GM12878 (cell line): ENCODE data around the gene FOXL1. TPM values are rescaled to one million over a fixed set of nuclear protein-coding genes. Genes with fewer than 3 reads are reported as not detected.

Source experiments
- ATAC-seq: fragments of 200-7000 bp; cut with Tn5 transposase; 3 replicates; pipeline ENCODE4 v1.9.1; 2020; ENCODE audit warnings: mild to moderate bottlenecking, moderate library complexity
- BruUV-seq: library from RNA; stranded (reverse); fragments of 400-500 nt; replicated peaks from 2 replicates; lab custom pipeline; 2021; lab: Mats Ljungman, UMichigan
- CTCF ChIA-PET: fragments of 300-600 bp; sonication (Branson Sonifier 250); formaldehyde crosslinking; extraction: SDS; loops from one replicate; lab custom pipeline; 2021; ENCODE audit warnings: inconsistent platforms; lab: Yijun Ruan, JAX
- POLR2A ChIA-PET: fragments of 350-600 bp; formaldehyde crosslinking; extraction: SDS; loops from one replicate; lab custom pipeline; 2021; ENCODE audit warnings: inconsistent platforms; lab: Charles Lee
- RAD21 ChIA-PET: fragments of 300-600 bp; sonication (Branson Sonifier 250); formaldehyde crosslinking; loops from one replicate; lab custom pipeline; 2023; ENCODE audit warnings: antibody characterized with exemption; ENCODE audit not compliant: unreplicated experiment; lab: Charles Lee
- SMC1A ChIA-PET: fragments of 300-600 bp; sonication (Branson Sonifier 250); formaldehyde crosslinking; loops from one replicate; lab custom pipeline; 2023; ENCODE audit not compliant: unreplicated experiment, uncharacterized antibody; lab: Charles Lee
- DNase-seq: peaks from one replicate; pipeline ENCODE4 v3.0.0-alpha.2; 2011; ENCODE audit warnings: low read depth, low spot score
- FAIRE-seq: peaks from 3 replicates; lab custom pipeline; 2011; peaks lifted over from hg19 to GRCh38; lab: Jason Lieb, UNC
- H2AFZ ChIP-seq: 2 replicates; pipeline ENCODE4 v1.6.0; 2011; ENCODE audit warnings: low read depth, low read length, control low read depth; ENCODE audit not compliant: control insufficient read depth
- H3K27ac ChIP-seq: 2 replicates; pipeline ENCODE4 v1.5.1; 2011; ENCODE audit warnings: control low read depth; ENCODE audit not compliant: control insufficient read depth, insufficient read depth
- H3K27me3 ChIP-seq, 2 experiments: replicated peaks in 1 of 2; 2 replicates each; pipeline versions ENCODE4 v1.6.0 to v1.6.1; 2011; ENCODE audit warnings: low read length in 1 of 2; ENCODE audit not compliant: control insufficient read depth in 2 of 2, insufficient read depth in 2 of 2
- H3K36me3 ChIP-seq, 2 experiments: 2 replicates each; pipeline ENCODE4 v1.5.1; 2011; ENCODE audit warnings: low read length in 1 of 2; ENCODE audit not compliant: control insufficient read depth in 2 of 2, insufficient read depth in 2 of 2
- H3K4me1 ChIP-seq: 2 replicates; pipeline ENCODE4 v1.6.1; 2011; ENCODE audit warnings: mild to moderate bottlenecking, low read length, moderate library complexity, mixed read lengths; ENCODE audit not compliant: control insufficient read depth, insufficient read depth
- H3K4me2 ChIP-seq: 2 replicates; pipeline ENCODE4 v1.6.0; 2011; ENCODE audit warnings: control low read depth; ENCODE audit not compliant: control insufficient read depth, insufficient read depth
- H3K4me3 ChIP-seq: fragments of 200-600 bp; sonication (generic); 2 replicates; pipeline ENCODE4 v1.5.1; 2016
- H3K79me2 ChIP-seq: 2 replicates; pipeline ENCODE4 v1.6.0; 2011; ENCODE audit warnings: low read length; ENCODE audit not compliant: control insufficient read depth, insufficient read depth
- H3K9ac ChIP-seq: 2 replicates; pipeline ENCODE4 v1.8.0; 2011; ENCODE audit warnings: low read length, control low read depth, mixed read lengths; ENCODE audit not compliant: control insufficient read depth, insufficient read depth
- H3K9me3 ChIP-seq: replicated peaks from 3 replicates; pipeline ENCODE4 v1.5.1; 2011; ENCODE audit warnings: mild to moderate bottlenecking, low read length; ENCODE audit not compliant: control insufficient read depth, insufficient read depth
- H4K20me1 ChIP-seq: 2 replicates; pipeline ENCODE4 v1.6.0; 2011; ENCODE audit not compliant: control insufficient read depth, insufficient read depth
- BHLHE40 ChIP-seq, 2 experiments: fragments of 450-650 bp in 1 of 2; IDR thresholded peaks; 2 replicates each; pipeline ENCODE4 v1.6.1; 2011 to 2017; ENCODE audit warnings: low read depth in 2 of 2, borderline replicate concordance in 1 of 2, improper control_type of control experiment in 1 of 2, low read length in 1 of 2, mild to moderate bottlenecking in 1 of 2
- CBX3 ChIP-seq: fragments of 200-600 bp; sonication (generic); IDR thresholded peaks from 2 replicates; pipeline ENCODE4 v1.6.1; 2016; ENCODE audit warnings: low read depth, borderline replicate concordance
- HDAC6 ChIP-seq: fragments of 200-600 bp; sonication (generic); IDR thresholded peaks from one replicate; pipeline ENCODE4 v1.8.0; 2017; ENCODE audit warnings: antibody characterized with exemption; ENCODE audit not compliant: unreplicated experiment
- HSF1 ChIP-seq: fragments of 150-350 bp; IDR thresholded peaks from 2 replicates; pipeline ENCODE4 v1.6.1; 2014; ENCODE audit warnings: mild to moderate bottlenecking, low read depth, low read length
- IKZF1 ChIP-seq: fragments of 450-650 bp; conservative IDR thresholded peaks from 2 replicates; pipeline ENCODE4 v1.6.1; 2017; ENCODE audit warnings: antibody characterized with exemption, mild to moderate bottlenecking
- NR2C1 ChIP-seq: fragments of 450-650 bp; IDR thresholded peaks from 2 replicates; pipeline ENCODE4 v1.6.1; 2017; ENCODE audit warnings: antibody characterized with exemption, mild to moderate bottlenecking, moderate library complexity
- NR2F1 ChIP-seq: fragments of 450-650 bp; conservative IDR thresholded peaks from 2 replicates; pipeline ENCODE4 v1.6.1; 2017; ENCODE audit warnings: mild to moderate bottlenecking
- PAX8 ChIP-seq: fragments of 450-650 bp; IDR thresholded peaks from 2 replicates; pipeline ENCODE4 v1.6.1; 2017; ENCODE audit warnings: mild to moderate bottlenecking, moderate library complexity
- SKIL ChIP-seq: fragments of 450-650 bp; IDR thresholded peaks from 2 replicates; pipeline ENCODE4 v1.6.1; 2017; ENCODE audit warnings: mild to moderate bottlenecking, low read depth, inconsistent platforms; ENCODE audit not compliant: poor library complexity, severe bottlenecking
- SREBF1 ChIP-seq: IDR thresholded peaks from 2 replicates; pipeline ENCODE4 v1.6.1; 2012; ENCODE audit warnings: mild to moderate bottlenecking, low read length
- SUZ12 ChIP-seq: fragments of 200-600 bp; sonication (generic); IDR thresholded peaks from one replicate; pipeline ENCODE4 v1.6.1; 2018; ENCODE audit warnings: antibody characterized with exemption, mild to moderate bottlenecking; ENCODE audit not compliant: unreplicated experiment
- ZNF384 ChIP-seq: IDR thresholded peaks from 2 replicates; pipeline ENCODE4 v1.6.1; 2012; ENCODE audit warnings: low read depth, mild to moderate bottlenecking, low read length, improper control_type of control experiment, borderline replicate concordance
- WGBS: methylation state at CpG from one replicate; pipeline ENCODE4 v1.1.6; 2016; ENCODE audit warnings: low lambda C conversion rate; ENCODE audit not compliant: insufficient replicate concordance, insufficient coverage; ENCODE audit errors: missing lambda C conversion rate; 5-methylcytosine and 5-hydroxymethylcytosine counted together
- in situ Hi-C: fragments of 300-500 bp; cut with MboI; formaldehyde crosslinking; loops from 9 replicates; pipeline ENCODE4 v1.14.3; 2018; ENCODE audit warnings: mixed read lengths
- intact Hi-C: fragments of 100-400 bp; cut with micrococcal nuclease; formaldehyde crosslinking; loops from one replicate; pipeline ENCODE4 v1.14.2; 2022; ENCODE audit not compliant: unreplicated experiment
- polyA plus RNA-seq, 11 experiments: library from polyadenylated mRNA; depleted of rRNA in 4 of 11; unstranded in 6 of 11; stranded (reverse) in 5 of 11; fragments of >200 nt; fragmentation: Nextera tagmentation in 4 of 11; fragmentation: Illumina TruSeq in 1 of 11; extraction: Ambion mirVana in 4 of 11; extraction: Trizol in 1 of 11; gene quantifications; 1 replicate in 1 of 11; 2 replicates in 10 of 11; pipeline versions ENCODE4 v1.2.1 to v1.2.3, GENCODE V29; 2011 to 2016; ENCODE audit warnings: inconsistent platforms in 2 of 11, missing spikeins in 2 of 11, low read depth in 1 of 11
- total RNA-seq, 4 experiments: library from RNA; depleted of rRNA in 3 of 4; stranded (reverse); fragments of >200 nt in 3 of 4; fragmentation: Illumina TruSeq in 1 of 4; extraction: Trizol in 1 of 4; gene quantifications; 2 replicates each; pipeline versions ENCODE4 v1.2.1 to v1.2.3, GENCODE V29; 2013 to 2021

FOXL1 gene
- total and polyA plus RNA-seq, 10 of the 15 experiments (the other 5 are each of a cell fraction or from before 2014, with no cell fraction given) = 0.05 TPM; not detected in 9

GRCh38 chr16:86609661-86610060 lies 31.3 kb downstream of the FOXL1 start:
- no peaks in the 10 kb centered on the region for H3K79me2 ChIP-seq
- H3K4me1 ChIP-seq = no peaks in the 10 kb centered on the region
- no peak overlapping the region for H3K27ac ChIP-seq
- H3K9me3 ChIP-seq = no peaks in the 10 kb centered on the region
- no peak for TF ChIP-seq SKIL
- no peak for TF ChIP-seq PAX8
- TF ChIP-seq IKZF1 = no peak
- intact Hi-C loops (no loop called here), in situ Hi-C loops (no loop called here)
- ChIA-PET POLR2A (no interaction called here), RAD21 (no interaction called here), CTCF (no interaction called here), SMC1A (no interaction called here)
- H2AFZ ChIP-seq = no peak overlapping the region
- FAIRE-seq (no peak), ATAC-seq (no peak), DNase-seq (no peak)
- H3K36me3 ChIP-seq = no peaks in the 10 kb centered on the region
- BruUV-seq = no TSS peak
- H3K4me3 ChIP-seq = no peak overlapping the region
- H3K27me3 ChIP-seq = peaks cover 0 to 1% of the 10 kb centered on the region in 2 experiments; a peak in 2 of 4 replicates
- 31% methylated on average over 9 of the region's 10 CpGs for WGBS
- H3K4me2 ChIP-seq = no peak overlapping the region
- no peak overlapping the region for H3K9ac ChIP-seq
- no peaks in the 10 kb centered on the region for H4K20me1 ChIP-seq

DNA sequence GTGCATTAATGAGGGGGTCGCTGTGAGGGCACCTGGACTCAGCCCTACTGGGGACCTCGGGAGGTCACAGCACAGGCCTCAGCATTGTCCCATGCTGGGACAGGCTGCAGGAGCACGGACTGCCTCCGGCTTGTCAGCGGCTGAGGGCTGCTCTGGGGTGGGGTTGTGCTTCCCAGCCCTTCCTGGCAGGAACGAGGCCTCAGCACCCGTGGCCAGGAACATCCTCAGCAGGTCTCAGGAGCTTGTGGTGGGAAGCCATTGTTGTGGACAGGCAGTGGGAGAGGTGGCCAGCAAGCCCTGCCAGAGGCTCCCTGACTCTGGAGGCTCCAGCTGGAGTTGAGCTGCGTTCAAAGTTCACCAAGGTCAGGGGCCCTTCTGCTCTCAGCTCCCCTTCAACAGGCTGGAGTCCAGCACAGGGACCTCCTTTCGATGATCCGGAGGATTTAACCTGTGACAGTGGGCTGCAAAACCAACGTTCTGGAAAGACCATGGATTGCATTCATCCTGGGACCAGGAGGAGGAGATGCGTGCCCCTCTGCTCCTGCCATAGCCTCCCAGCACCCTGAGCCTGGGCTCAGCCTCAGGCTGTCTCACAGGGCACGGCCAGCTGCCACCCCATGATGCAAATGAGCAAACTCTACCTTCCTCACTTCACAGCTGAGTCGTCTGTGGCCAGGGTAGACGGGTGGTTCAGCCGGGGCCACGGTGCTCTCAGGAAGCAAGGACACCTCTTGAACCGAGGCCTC lies 32.6 kb downstream of the FOXL1 start:
- Histone ChIP-seq H3K9ac (no peak overlapping the region), H3K4me3 (no peak overlapping the region), H2AFZ (no peak overlapping the region), H3K27me3 (peaks cover 0 to 1% of the 10 kb centered on the region in 2 experiments; a peak in 2 of 4 replicates), H3K9me3 (no peaks in the 10 kb centered on the region), H3K4me2 (no peak overlapping the region), H3K27ac (no peak overlapping the region), H3K79me2 (no peaks in the 10 kb centered on the region), H3K4me1 (no peaks in the 10 kb centered on the region), H4K20me1 (no peaks in the 10 kb centered on the region), H3K36me3 (no peaks in the 10 kb centered on the region)
- FAIRE-seq = no peak
- no peak; the same call in 2 of the 3 replicates for ATAC-seq
- SMC1A ChIA-PET = interaction anchor here (1.2 to 1.6 kb wide), 2 partner anchors 10 to 54 kb away, joined by 3 to 7 read pairs; no protein-coding TSS in a partner anchor
- intact Hi-C loops (no loop called here), in situ Hi-C loops (no loop called here)
- CTCF ChIA-PET = no interaction called here
- no TSS peak for BruUV-seq
- POLR2A ChIA-PET = no interaction called here
- no peak for DNase-seq
- RAD21 ChIA-PET = interaction anchor here (0.9 kb wide), 1 partner anchor 150 kb away, joined by 5 read pairs; no protein-coding TSS in a partner anchor
- WGBS = 10% methylated on average over 18 of the region's 18 CpGs
- TF ChIP-seq CBX3 = no peak
- TF ChIP-seq NR2C1 = no peak
- TF ChIP-seq NR2F1 = no peak
- TF ChIP-seq BHLHE40 (IDR thresholded peaks at IDR 0.05; ENCODE audit: borderline replicate concordance in 1 of 2, low read depth in 2 of 2, low read length in 1 of 2) = no peak
- TF ChIP-seq HDAC6 = no peak
- TF ChIP-seq SREBF1 = no peak
- no peak for TF ChIP-seq SUZ12
- no peak for TF ChIP-seq ZNF384
- no peak for TF ChIP-seq HSF1
